Upper lobe of left lung (tissue), 4 donors: ENCODE measurements around the gene SPEF1.

ENCODE experiments used
- EP300 ChIP-seq, 4 donors: sonication (generic); formaldehyde crosslinking; IDR thresholded peaks; one replicate each; pipeline ENCODE4 v1.5.1; 2017; ENCODE audit warnings: antibody characterized with exemption in 4 of 4, control low read depth in 2 of 4
- POLR2A ChIP-seq, 4 donors: fragments of 450-650 bp; IDR thresholded peaks; one replicate each; pipeline ENCODE4 v1.5.1; 2016 to 2017; ENCODE audit warnings: antibody characterized with exemption in 4 of 4, mild to moderate bottlenecking in 2 of 4
- POLR2AphosphoS5 ChIP-seq, 2 donors: sonication (generic); formaldehyde crosslinking; IDR thresholded peaks; one replicate each; pipeline ENCODE4 v1.5.1; 2017; ENCODE audit warnings: antibody characterized with exemption in 2 of 2
- TF ChIP-seq, protein P1 (sequence below), 6 experiments: fragments of 450-650 bp in 4 of 6; fragments of 200-600 bp in 2 of 6; sonication (generic) in 2 of 6; IDR thresholded peaks; one replicate each; pipeline ENCODE4 v1.5.1; 2016 to 2019; ENCODE audit warnings: antibody characterized with exemption in 6 of 6

DNA sequence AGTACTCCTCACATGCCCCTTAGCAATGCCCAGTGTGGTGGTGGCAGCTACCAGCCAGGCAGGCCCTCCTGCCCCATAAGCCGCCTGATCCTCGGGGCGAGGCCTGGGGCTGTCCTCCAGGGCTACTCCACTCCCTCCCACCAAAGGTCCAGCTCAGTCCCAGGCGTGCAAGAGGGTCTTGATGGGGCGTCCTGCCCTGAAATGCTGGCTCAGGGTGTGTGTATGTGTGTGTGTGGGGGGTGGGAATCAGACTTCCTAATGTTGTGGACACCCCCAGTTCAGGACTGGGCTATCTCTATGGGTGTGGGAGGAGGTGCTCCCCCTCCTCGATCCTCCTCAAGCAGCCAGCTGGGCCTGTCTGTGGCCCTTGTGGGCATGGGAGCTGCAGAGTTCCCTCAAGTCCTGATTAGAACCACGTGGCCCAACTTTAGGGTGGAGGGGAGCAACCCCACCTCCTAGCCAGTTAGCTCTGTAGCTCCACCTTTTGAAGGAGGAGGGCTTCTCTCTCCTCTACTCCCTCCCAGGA is 41.3 kb downstream of the SPEF1 start:
- TF ChIP-seq, protein P1, sequence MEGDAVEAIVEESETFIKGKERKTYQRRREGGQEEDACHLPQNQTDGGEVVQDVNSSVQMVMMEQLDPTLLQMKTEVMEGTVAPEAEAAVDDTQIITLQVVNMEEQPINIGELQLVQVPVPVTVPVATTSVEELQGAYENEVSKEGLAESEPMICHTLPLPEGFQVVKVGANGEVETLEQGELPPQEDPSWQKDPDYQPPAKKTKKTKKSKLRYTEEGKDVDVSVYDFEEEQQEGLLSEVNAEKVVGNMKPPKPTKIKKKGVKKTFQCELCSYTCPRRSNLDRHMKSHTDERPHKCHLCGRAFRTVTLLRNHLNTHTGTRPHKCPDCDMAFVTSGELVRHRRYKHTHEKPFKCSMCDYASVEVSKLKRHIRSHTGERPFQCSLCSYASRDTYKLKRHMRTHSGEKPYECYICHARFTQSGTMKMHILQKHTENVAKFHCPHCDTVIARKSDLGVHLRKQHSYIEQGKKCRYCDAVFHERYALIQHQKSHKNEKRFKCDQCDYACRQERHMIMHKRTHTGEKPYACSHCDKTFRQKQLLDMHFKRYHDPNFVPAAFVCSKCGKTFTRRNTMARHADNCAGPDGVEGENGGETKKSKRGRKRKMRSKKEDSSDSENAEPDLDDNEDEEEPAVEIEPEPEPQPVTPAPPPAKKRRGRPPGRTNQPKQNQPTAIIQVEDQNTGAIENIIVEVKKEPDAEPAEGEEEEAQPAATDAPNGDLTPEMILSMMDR (IDR thresholded peaks at IDR 0.05) = no peak
- TF ChIP-seq EP300 (IDR thresholded peaks at IDR 0.05) (no peak), POLR2A (IDR thresholded peaks at IDR 0.05) (no peak), POLR2AphosphoS5 (IDR thresholded peaks at IDR 0.05) (no peak)
